ENCODE data around the gene PCBP2.
"Not testable (repeated sequence)": the region's sequence is repeated elsewhere in the genome, so short reads cannot be mapped to it uniquely, and the experiment has no call there.

The PCBP2 gene

GRCh38 chr12:53427905-53428594 lies 23.9 kb upstream of the PCBP2 start:
- TF ChIP-seq CTCF (IDR thresholded peaks at IDR 0.05; ENCODE audit: extremely low read depth, insufficient read depth, missing control alignments) = no peak
- in situ Hi-C loops (cut with MboI; ENCODE audit: low pct_unique_long_range_greater_than_20kb, low sequenced_read_pairs, unreplicated experiment) = no loop called here
- DNase-seq (ENCODE audit: low spot score) = no peak

- no peak for DNase-seq (ENCODE audit: low spot score)
- no peak for TF ChIP-seq CTCF (IDR thresholded peaks at IDR 0.05; ENCODE audit: extremely low read depth, insufficient read depth, missing control alignments)
- in situ Hi-C loops (cut with MboI; ENCODE audit: low pct_unique_long_range_greater_than_20kb, low sequenced_read_pairs, unreplicated experiment) = no loop called here
Observed at GRCh38 chr12:53428741-53429140, 23.2 kb upstream of the PCBP2 start.

- TF ChIP-seq CTCF (IDR thresholded peaks at IDR 0.05; ENCODE audit: extremely low read depth, insufficient read depth, missing control alignments) = no peak
- no peak for DNase-seq (ENCODE audit: low spot score)
- in situ Hi-C loops (cut with MboI; ENCODE audit: low pct_unique_long_range_greater_than_20kb, low sequenced_read_pairs, unreplicated experiment) = no loop called here
Observed at GRCh38 chr12:53430116-53430515, 21.8 kb upstream of the PCBP2 start.

- TF ChIP-seq CTCF (IDR thresholded peaks at IDR 0.05; ENCODE audit: extremely low read depth, insufficient read depth, missing control alignments) = no peak
- no peak for DNase-seq (ENCODE audit: low spot score)
- in situ Hi-C loops (cut with MboI; ENCODE audit: low pct_unique_long_range_greater_than_20kb, low sequenced_read_pairs, unreplicated experiment) = no loop called here
Observed at GRCh38 chr12:53431187-53431586, 20.7 kb upstream of the PCBP2 start.

- in situ Hi-C loops (cut with MboI; ENCODE audit: low pct_unique_long_range_greater_than_20kb, low sequenced_read_pairs, unreplicated experiment); DNase-seq (ENCODE audit: low spot score): not testable (repeated sequence)
Observed at GRCh38 chr12:53435326-53435725, 16.6 kb upstream of the PCBP2 start.

GRCh38 chr12:53439582-53439981 lies 12.3 kb upstream of the PCBP2 start:
- DNase-seq (ENCODE audit: low spot score); in situ Hi-C loops (cut with MboI; ENCODE audit: low pct_unique_long_range_greater_than_20kb, low sequenced_read_pairs, unreplicated experiment): not testable (repeated sequence)

GRCh38 chr12:53441040-53441833 lies 10.7 kb upstream of the PCBP2 start, which contains the start of gene PRR13:
Gene PRR13 (plus strand): TSS chr12:53441734. CDS start chr12:53442715, 981 bp downstream.
- in situ Hi-C loops (cut with MboI; ENCODE audit: low pct_unique_long_range_greater_than_20kb, low sequenced_read_pairs, unreplicated experiment) = no loop called here
- TF ChIP-seq CTCF (IDR thresholded peaks at IDR 0.05; ENCODE audit: extremely low read depth, insufficient read depth, missing control alignments) = no peak
- DNase-seq (ENCODE audit: low spot score) = peak; percentile 96
